Subcutaneous abdominal adipose tissue (tissue), 5 donors: ENCODE data around the gene DBNDD1.
A peak's percentile ranks its signal among the peaks of the same experiment; 100 is the strongest.
"Not testable (repeated sequence)": the region's sequence is repeated elsewhere in the genome, so short reads cannot be mapped to it uniquely, and the experiment has no call there.

ENCODE experiments used
- H3K27ac ChIP-seq: one replicate; pipeline ENCODE4 v1.7.0; 2013; ENCODE audit warnings: low read depth, mild to moderate bottlenecking, inconsistent platforms, low read length, moderate library complexity
- H3K27me3 ChIP-seq, 5 donors: one replicate each; pipeline ENCODE4 v1.7.0; 2013; ENCODE audit warnings: low read length in 5 of 5, inconsistent platforms in 1 of 5; ENCODE audit not compliant: control insufficient read depth in 5 of 5, insufficient read depth in 4 of 5
- H3K36me3 ChIP-seq, 5 donors: one replicate each; pipeline ENCODE4 v1.7.0; 2013; ENCODE audit warnings: low read length in 5 of 5; ENCODE audit not compliant: control insufficient read depth in 5 of 5, insufficient read depth in 5 of 5
- H3K4me1 ChIP-seq, 5 donors: one replicate each; pipeline ENCODE4 v1.7.0; 2013; ENCODE audit warnings: low read length in 5 of 5, mild to moderate bottlenecking in 3 of 5, moderate library complexity in 1 of 5; ENCODE audit not compliant: control insufficient read depth in 5 of 5, insufficient read depth in 5 of 5
- H3K4me3 ChIP-seq, 5 donors: one replicate each; pipeline ENCODE4 v1.7.0; 2013; ENCODE audit warnings: low read length in 5 of 5, low read depth in 1 of 5
- H3K9ac ChIP-seq, 5 donors: one replicate each; pipeline ENCODE4 v1.7.0; 2013; ENCODE audit warnings: low read length in 5 of 5, mild to moderate bottlenecking in 4 of 5, moderate library complexity in 3 of 5
- H3K9me3 ChIP-seq, 5 donors: one replicate each; pipeline ENCODE4 v1.7.0; 2013; ENCODE audit warnings: low read length in 5 of 5; ENCODE audit not compliant: control insufficient read depth in 5 of 5
- donor health status: healthy.
- donor health status: healthy.
- donor health status: healthy.
- donor health status: healthy.
- donor health status: healthy.

Gene DBNDD1

GRCh38 chr16:89967436-89967835, 51.8 kb downstream of the DBNDD1 start:
- H3K27me3 ChIP-seq, H3K4me3 ChIP-seq, H3K27ac ChIP-seq, H3K9me3 ChIP-seq, H3K9ac ChIP-seq: not testable (repeated sequence)
- Histone ChIP-seq H3K36me3 (peaks cover 0 to 49% (median 27%) of the 10 kb centered on the region in 5 donors), H3K4me1 (peaks cover 5 to 22% (median 16%) of the 10 kb centered on the region in 5 donors)

- H3K4me1 ChIP-seq: peaks cover 4 to 17% (median 10%) of the 10 kb centered on the region in 5 donors
- no peaks in the 10 kb centered on the region for H3K27me3 ChIP-seq
- no peak overlapping the region for H3K9ac ChIP-seq
- H3K4me3 ChIP-seq: no peak overlapping the region
- no peak overlapping the region for H3K27ac ChIP-seq
- H3K36me3 ChIP-seq: peaks cover 0 to 53% (median 28%) of the 10 kb centered on the region in 5 donors
- peaks cover 0 to 3% (median 0%) of the 10 kb centered on the region in 5 donors for H3K9me3 ChIP-seq
Measured at GRCh38 chr16:89966756-89967155, 52.5 kb downstream of the DBNDD1 start.

DNA sequence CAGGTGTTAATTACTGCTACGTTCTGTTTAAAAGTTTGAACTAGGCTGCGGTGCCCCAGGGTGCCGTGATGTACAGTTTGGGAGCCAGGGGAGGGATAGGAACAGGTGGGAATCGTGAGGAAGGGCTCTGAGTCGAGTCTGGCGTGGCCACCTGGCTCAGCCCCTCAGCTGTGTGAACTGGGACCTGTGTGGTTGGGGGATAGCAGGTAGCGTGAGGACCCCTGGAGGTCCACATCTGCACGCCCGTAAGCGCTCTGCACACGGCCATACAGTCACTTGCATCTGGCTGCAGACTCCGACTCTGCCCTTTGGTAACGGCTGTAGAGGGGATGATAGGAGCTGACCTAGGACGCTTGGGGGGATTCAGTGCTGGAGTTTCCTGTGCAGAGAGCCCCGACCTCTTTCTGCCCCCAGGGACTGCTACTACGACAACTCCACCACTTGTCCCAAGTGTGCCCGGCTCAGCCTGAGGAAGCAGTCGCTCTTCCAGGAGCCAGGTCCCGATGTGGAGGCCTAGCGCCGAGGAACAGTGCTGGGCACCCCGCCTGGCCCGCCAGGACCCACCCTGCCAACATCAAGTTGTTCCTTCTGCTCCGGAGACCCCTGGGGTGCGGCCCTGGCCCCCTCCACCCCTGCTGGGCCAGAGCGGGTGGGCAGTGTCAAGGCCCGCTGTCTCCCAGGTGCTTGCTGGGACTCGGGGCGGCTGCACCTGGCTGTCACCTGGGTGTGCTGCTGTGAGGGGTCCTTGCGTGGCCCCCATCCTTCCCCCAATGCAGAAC, 53.6 kb downstream of the DBNDD1 start:
- Histone ChIP-seq H3K9me3 (peaks cover 0 to 3% (median 0%) of the 10 kb centered on the region in 5 donors), H3K27ac (no peak overlapping the region), H3K27me3 (no peaks in the 10 kb centered on the region), H3K4me3 (no peak overlapping the region), H3K4me1 (peaks cover 0 to 7% (median 0%) of the 10 kb centered on the region in 5 donors), H3K9ac (no peak overlapping the region), H3K36me3 (peaks cover 0 to 64% (median 38%) of the 10 kb centered on the region in 5 donors)

- no peaks in the 10 kb centered on the region for H3K4me1 ChIP-seq
- H3K9ac ChIP-seq: no peak overlapping the region
- no peak overlapping the region for H3K27ac ChIP-seq
- no peak overlapping the region for H3K4me3 ChIP-seq
- H3K36me3 ChIP-seq: peaks cover 0 to 73% (median 45%) of the 10 kb centered on the region in 5 donors
- H3K27me3 ChIP-seq: no peaks in the 10 kb centered on the region
- H3K9me3 ChIP-seq: no peaks in the 10 kb centered on the region
Measured at GRCh38 chr16:89964201-89964600, 55.1 kb downstream of the DBNDD1 start.

DNA sequence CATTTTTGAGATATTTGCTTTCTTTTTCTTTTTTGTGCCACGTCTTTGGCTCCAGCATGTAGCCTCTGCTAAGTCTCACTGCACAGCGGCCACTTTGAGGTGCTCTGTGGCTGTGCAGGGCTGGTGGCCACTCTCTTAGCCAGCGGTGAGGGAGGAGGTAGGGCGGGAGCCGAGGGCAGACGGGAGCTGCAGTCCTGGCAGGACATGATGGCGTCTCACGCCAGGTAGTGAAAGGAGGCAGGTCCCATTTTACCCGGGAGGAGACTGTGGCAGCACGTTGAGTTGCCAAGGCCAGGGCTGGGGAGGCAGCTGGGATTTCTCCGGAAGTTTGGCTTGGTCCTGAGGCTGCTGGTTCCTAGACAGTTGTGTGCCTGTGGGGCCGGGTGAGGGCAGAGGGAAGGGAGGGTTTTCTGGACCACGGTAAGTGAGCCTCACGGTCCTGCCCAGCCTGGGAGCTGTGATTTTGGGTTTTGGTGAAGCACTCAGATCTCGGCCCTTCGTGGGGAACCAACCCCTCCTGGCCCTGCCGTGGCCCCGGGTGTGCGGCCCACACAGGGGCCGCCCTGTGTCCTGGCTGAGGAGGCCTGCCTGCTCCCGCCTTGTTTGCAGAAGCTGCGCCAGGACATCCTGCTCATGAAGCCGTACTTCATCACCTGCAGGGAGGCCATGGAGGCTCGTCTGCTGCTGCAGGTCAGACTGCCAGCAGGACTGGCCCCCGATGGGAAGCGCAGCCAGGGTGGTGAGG, 56.3 kb downstream of the DBNDD1 start:
- Histone ChIP-seq H3K36me3 (peaks cover 0 to 85% (median 57%) of the 10 kb centered on the region in 5 donors), H3K4me3 (no peak overlapping the region), H3K9ac (no peak overlapping the region), H3K27ac (no peak overlapping the region), H3K27me3 (no peaks in the 10 kb centered on the region), H3K9me3 (no peaks in the 10 kb centered on the region), H3K4me1 (no peaks in the 10 kb centered on the region)

DNA sequence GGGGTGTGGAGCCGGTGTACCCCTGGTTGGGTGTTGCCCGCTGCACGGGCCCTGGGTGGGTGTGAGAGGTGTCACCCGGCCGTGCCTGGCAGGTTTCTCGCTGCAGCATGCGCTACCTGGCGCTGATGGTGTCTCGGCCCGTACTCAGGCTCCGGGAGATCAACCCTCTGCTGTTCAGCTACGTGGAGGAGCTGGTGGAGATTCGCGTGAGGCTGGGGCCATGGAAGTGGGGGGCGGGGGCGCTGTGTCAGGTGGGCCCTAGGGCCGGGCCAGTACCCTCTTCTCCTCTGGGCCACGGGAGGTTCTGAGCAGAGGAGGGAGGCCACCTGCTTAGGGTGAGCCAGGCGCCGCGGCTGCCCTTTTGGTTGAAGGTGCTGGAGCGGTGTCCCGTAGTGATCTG, 57.3 kb downstream of the DBNDD1 start:
- H3K9ac ChIP-seq: no peak overlapping the region
- no peaks in the 10 kb centered on the region for H3K27me3 ChIP-seq
- H3K9me3 ChIP-seq: no peaks in the 10 kb centered on the region
- peaks cover 0 to 4% (median 0%) of the 10 kb centered on the region in 5 donors for H3K4me1 ChIP-seq
- no peak overlapping the region for H3K27ac ChIP-seq
- no peak overlapping the region for H3K4me3 ChIP-seq
- peaks cover 0 to 88% (median 64%) of the 10 kb centered on the region in 5 donors for H3K36me3 ChIP-seq

DNA sequence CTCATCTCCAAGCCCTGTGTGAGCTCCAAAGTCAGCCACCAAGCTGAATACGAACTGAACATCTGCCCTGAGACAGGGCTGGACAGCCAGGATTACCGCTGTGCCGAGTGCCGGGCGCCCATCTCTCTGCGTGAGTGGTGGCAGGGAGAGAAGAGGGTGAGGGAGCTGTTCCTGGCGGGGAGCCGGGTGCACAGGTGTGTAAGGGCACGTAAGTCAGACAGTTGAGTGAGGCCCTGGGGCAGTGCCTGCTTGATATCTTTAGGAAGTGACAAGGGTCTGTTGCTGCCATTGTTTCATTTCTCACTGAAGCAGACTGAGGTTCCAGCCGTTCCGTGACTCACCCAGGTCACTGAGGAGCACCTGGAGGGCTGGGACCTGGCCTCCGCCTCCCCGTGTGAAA, 58.3 kb downstream of the DBNDD1 start:
- Histone ChIP-seq H3K9ac (no peak overlapping the region), H3K27ac (no peak overlapping the region), H3K36me3 (peaks cover 0 to 88% (median 65%) of the 10 kb centered on the region in 5 donors), H3K9me3 (no peaks in the 10 kb centered on the region), H3K4me3 (no peak overlapping the region), H3K4me1 (peaks cover 0 to 9% (median 0%) of the 10 kb centered on the region in 5 donors), H3K27me3 (no peaks in the 10 kb centered on the region)

- Histone ChIP-seq H3K36me3 (peaks cover 0 to 82% (median 63%) of the 10 kb centered on the region in 5 donors), H3K9me3 (no peaks in the 10 kb centered on the region), H3K27ac (no peak overlapping the region), H3K9ac (no peak overlapping the region), H3K4me3 (no peak overlapping the region), H3K4me1 (peaks cover 0 to 13% (median 0%) of the 10 kb centered on the region in 5 donors), H3K27me3 (no peaks in the 10 kb centered on the region)
Measured at GRCh38 chr16:89958596-89958995, 60.7 kb downstream of the DBNDD1 start.

GRCh38 chr16:89958068-89958467, 61.2 kb downstream of the DBNDD1 start:
- H3K4me3 ChIP-seq: peak overlapping the region in 3 of 5 donors; percentile 31 to 44 (median 39)
- peaks cover 0 to 15% (median 0%) of the 10 kb centered on the region in 5 donors for H3K4me1 ChIP-seq
- peaks cover 0 to 76% (median 58%) of the 10 kb centered on the region in 5 donors for H3K36me3 ChIP-seq
- no peaks in the 10 kb centered on the region for H3K9me3 ChIP-seq
- no peak overlapping the region for H3K9ac ChIP-seq
- H3K27ac ChIP-seq: no peak overlapping the region
- no peaks in the 10 kb centered on the region for H3K27me3 ChIP-seq
